ENCODE measurements around the gene MPV17L2.
"Not testable (repeated sequence)": the region's sequence is repeated elsewhere in the genome, so short reads cannot be mapped to it uniquely, and the experiment has no call there.

The MPV17L2 gene

GRCh38 chr19:18202778-18203407, 9.9 kb downstream of the MPV17L2 start:
- Histone ChIP-seq H3K27ac (ENCODE audit: insufficient read depth, low read depth, low read length, poor library complexity, severe bottlenecking) (no peak overlapping the region), H3K36me3 (ENCODE audit: control insufficient read depth, insufficient read depth, low read length) (no peaks in the 10 kb centered on the region), H3K4me3 (ENCODE audit: insufficient read depth, low read depth, low read length) (peak overlapping the region; percentile 61), H3K4me1 (ENCODE audit: control insufficient read depth, insufficient read depth, low read length) (peaks cover 15% of the 10 kb centered on the region), H3K9me3 (ENCODE audit: control insufficient read depth, low read length) (no peaks in the 10 kb centered on the region), H3K27me3 (ENCODE audit: control insufficient read depth, insufficient read depth, low read length, poor library complexity, severe bottlenecking) (peaks cover 15% of the 10 kb centered on the region)
- WGBS, 2 experiments = 47 to 50% methylated on average over 32 of the region's 32 CpGs

DNA sequence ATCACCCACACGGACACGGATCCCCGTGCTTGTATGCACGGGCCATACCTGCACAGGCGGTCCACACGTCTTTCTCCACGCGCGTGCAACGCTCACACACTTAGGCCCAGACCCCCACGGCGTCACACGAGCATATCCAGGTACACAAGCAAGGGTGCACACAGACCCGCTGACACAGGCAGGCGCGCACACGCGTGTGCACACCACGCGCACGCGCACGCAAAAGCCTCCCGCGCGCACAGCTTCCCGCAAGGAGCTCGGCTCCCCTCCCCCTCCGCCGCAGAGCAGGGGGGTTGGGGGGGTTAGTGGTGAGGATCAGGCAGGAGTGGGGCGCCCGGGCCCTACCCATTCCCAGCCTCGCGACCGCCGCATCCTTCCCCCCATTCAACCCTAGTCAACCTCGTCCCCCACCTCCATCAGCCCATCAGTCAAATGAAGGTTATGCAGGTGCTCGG, 10.4 kb downstream of the MPV17L2 start:
- Histone ChIP-seq H3K27me3 (ENCODE audit: control insufficient read depth, insufficient read depth, low read length, poor library complexity, severe bottlenecking) (peaks cover 15% of the 10 kb centered on the region), H3K27ac (ENCODE audit: insufficient read depth, low read depth, low read length, poor library complexity, severe bottlenecking) (no peak overlapping the region), H3K4me1 (ENCODE audit: control insufficient read depth, insufficient read depth, low read length) (peaks cover 15% of the 10 kb centered on the region), H3K4me3 (ENCODE audit: insufficient read depth, low read depth, low read length) (peak overlapping the region; percentile 61), H3K36me3 (ENCODE audit: control insufficient read depth, insufficient read depth, low read length) (no peaks in the 10 kb centered on the region), H3K9me3 (ENCODE audit: control insufficient read depth, low read length) (no peaks in the 10 kb centered on the region)
- 8 to 10% methylated on average over 37 of the region's 38 CpGs for WGBS, 2 experiments

DNA sequence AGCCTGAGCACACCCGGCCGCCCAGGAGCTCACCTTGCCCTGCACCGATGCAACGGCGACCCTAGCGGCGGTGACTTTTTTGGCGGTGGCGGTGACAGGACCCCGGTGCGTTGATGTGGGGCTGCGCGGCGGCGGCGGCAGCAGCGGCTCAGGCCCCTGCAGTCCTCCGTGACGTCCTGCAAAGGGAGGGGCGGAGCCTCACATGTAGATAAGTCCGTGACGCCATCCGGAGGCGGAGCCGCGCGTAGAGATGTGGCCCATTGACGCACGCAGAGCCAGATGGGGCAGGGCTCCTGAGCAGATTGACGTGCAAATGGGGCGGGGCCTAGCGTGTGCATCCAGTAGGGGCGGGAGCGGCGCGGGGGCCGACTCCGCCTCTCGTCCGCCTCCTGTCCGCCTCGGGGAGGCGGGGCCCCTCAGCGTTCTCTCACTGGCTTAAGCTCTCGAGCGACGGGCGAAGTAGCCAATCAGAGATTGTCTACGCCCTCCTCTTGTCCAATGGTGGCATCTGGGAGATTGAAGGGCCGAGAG, 10.9 kb downstream of the MPV17L2 start, which contains the start of gene RAB3A:
Gene RAB3A (minus strand): TSS at position 180 of the 531 bp plus-strand sequence. CDS start 1,302 bp downstream, outside the sequence.
- Histone ChIP-seq H3K4me3 (ENCODE audit: insufficient read depth, low read depth, low read length) (peak within 1 kb of the TSS; percentile 65), H3K27ac (ENCODE audit: insufficient read depth, low read depth, low read length, poor library complexity, severe bottlenecking) (peak within 1 kb of the TSS; percentile 92), H3K9me3 (ENCODE audit: control insufficient read depth, low read length) (no peaks in the 10 kb centered on the region), H3K4me1 (ENCODE audit: control insufficient read depth, insufficient read depth, low read length) (peaks cover 15% of the 10 kb centered on the region), H3K27me3 (ENCODE audit: control insufficient read depth, insufficient read depth, low read length, poor library complexity, severe bottlenecking) (peaks cover 15% of the 10 kb centered on the region), H3K36me3 (ENCODE audit: control insufficient read depth, insufficient read depth, low read length) (no peaks in the 10 kb centered on the region)
- 0% methylated on average over 50 of the region's 50 CpGs for WGBS, 2 experiments

- H3K4me1 ChIP-seq (ENCODE audit: control insufficient read depth, insufficient read depth, low read length) = peaks cover 15% of the 10 kb centered on the region
- H3K4me3 ChIP-seq (ENCODE audit: insufficient read depth, low read depth, low read length) = peak overlapping the region; percentile 65
- peak overlapping the region; percentile 92 for H3K27ac ChIP-seq (ENCODE audit: insufficient read depth, low read depth, low read length, poor library complexity, severe bottlenecking)
- 0% methylated on average over 20 to 22 of the region's 22 CpGs for WGBS, 2 experiments
- H3K27me3 ChIP-seq (ENCODE audit: control insufficient read depth, insufficient read depth, low read length, poor library complexity, severe bottlenecking) = peaks cover 15% of the 10 kb centered on the region
- no peaks in the 10 kb centered on the region for H3K9me3 ChIP-seq (ENCODE audit: control insufficient read depth, low read length)
- no peaks in the 10 kb centered on the region for H3K36me3 ChIP-seq (ENCODE audit: control insufficient read depth, insufficient read depth, low read length)
Observed at GRCh38 chr19:18204394-18205199, 11.6 kb downstream of the MPV17L2 start.

DNA sequence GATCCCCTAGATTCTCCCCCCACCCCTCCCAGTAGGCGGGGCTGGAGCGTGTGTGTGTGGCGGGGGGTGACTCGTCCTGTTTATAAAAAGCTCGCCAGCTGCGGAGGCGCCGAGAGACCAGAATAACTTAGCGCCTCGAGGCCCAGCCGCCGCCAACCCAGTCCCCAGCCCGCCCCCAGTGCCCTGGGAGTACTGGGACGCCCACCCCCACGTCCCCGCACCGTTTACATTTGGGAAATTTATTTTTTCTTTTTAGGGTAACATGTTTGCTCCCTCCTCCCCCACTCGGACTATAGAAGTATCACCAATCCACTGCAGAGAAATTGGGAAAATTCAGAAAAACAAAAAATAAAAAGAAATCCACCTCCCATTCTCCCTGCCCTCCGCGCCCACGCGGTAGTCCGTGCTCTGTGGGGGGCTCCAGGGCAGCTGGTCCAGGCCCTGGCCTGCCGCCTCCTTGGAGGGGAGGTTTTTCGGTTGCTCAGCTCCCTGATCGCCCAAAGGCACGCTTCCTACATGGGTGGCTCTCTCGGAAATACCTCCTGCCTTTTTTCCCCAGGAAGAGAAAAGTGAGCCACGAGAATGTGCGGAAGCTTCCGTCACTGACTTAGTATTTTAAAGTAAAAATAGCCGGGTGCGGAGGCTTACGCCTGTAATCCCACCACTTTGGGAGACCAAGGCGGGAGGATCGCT, 12.3 kb downstream of the MPV17L2 start:
- WGBS, 2 experiments = 13 to 15% methylated on average over 36 of the region's 36 CpGs
- no peaks in the 10 kb centered on the region for H3K36me3 ChIP-seq (ENCODE audit: control insufficient read depth, insufficient read depth, low read length)
- peak overlapping the region; percentile 92 for H3K27ac ChIP-seq (ENCODE audit: insufficient read depth, low read depth, low read length, poor library complexity, severe bottlenecking)
- H3K27me3 ChIP-seq (ENCODE audit: control insufficient read depth, insufficient read depth, low read length, poor library complexity, severe bottlenecking) = peaks cover 15% of the 10 kb centered on the region
- peaks cover 15% of the 10 kb centered on the region for H3K4me1 ChIP-seq (ENCODE audit: control insufficient read depth, insufficient read depth, low read length)
- H3K4me3 ChIP-seq (ENCODE audit: insufficient read depth, low read depth, low read length) = peak overlapping the region; percentile 65
- H3K9me3 ChIP-seq (ENCODE audit: control insufficient read depth, low read length) = no peaks in the 10 kb centered on the region

GRCh38 chr19:18206018-18206417, 13.0 kb downstream of the MPV17L2 start:
- Histone ChIP-seq H3K27me3 (ENCODE audit: control insufficient read depth, insufficient read depth, low read length, poor library complexity, severe bottlenecking) (peaks cover 15% of the 10 kb centered on the region), H3K9me3 (ENCODE audit: control insufficient read depth, low read length) (no peaks in the 10 kb centered on the region), H3K36me3 (ENCODE audit: control insufficient read depth, insufficient read depth, low read length) (no peaks in the 10 kb centered on the region), H3K4me3 (ENCODE audit: insufficient read depth, low read depth, low read length) (peak overlapping the region; percentile 65), H3K4me1 (ENCODE audit: control insufficient read depth, insufficient read depth, low read length) (peaks cover 15% of the 10 kb centered on the region), H3K27ac (ENCODE audit: insufficient read depth, low read depth, low read length, poor library complexity, severe bottlenecking) (no peak overlapping the region)
- 81 to 85% methylated on average over 10 to 12 of the region's 12 CpGs for WGBS, 2 experiments

GRCh38 chr19:18208098-18208951, 15.3 kb downstream of the MPV17L2 start:
- Histone ChIP-seq H3K27me3 (ENCODE audit: control insufficient read depth, insufficient read depth, low read length, poor library complexity, severe bottlenecking) (peaks cover 4% of the 10 kb centered on the region), H3K27ac (ENCODE audit: insufficient read depth, low read depth, low read length, poor library complexity, severe bottlenecking) (no peak overlapping the region), H3K4me3 (ENCODE audit: insufficient read depth, low read depth, low read length) (no peak overlapping the region), H3K4me1 (ENCODE audit: control insufficient read depth, insufficient read depth, low read length) (peaks cover 9% of the 10 kb centered on the region), H3K36me3 (ENCODE audit: control insufficient read depth, insufficient read depth, low read length) (no peaks in the 10 kb centered on the region), H3K9me3 (ENCODE audit: control insufficient read depth, low read length) (no peaks in the 10 kb centered on the region)
- 47% methylated on average over 30 to 32 of the region's 32 CpGs for WGBS, 2 experiments

DNA sequence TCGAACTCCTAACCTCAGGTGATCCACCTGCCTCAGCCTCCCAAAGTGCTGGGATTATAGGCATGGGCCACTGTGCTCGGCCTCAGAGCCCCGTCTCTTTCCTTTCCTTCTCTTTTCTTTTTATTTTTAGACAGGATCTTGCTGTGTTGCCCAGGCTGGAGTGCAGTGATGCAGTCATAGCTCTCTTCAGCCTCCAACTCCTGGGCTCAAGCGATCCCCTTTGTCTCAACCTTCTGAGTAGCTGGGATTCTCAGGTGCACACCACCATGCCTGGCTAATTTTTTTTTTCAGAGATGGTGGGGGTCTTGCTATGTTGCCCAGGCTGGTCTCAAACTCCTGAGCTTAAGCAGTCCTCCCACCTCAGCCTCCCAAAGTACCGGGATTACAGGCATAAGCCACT, 16.9 kb downstream of the MPV17L2 start:
- H3K27ac ChIP-seq (ENCODE audit: insufficient read depth, low read depth, low read length, poor library complexity, severe bottlenecking); H3K36me3 ChIP-seq (ENCODE audit: control insufficient read depth, insufficient read depth, low read length); H3K27me3 ChIP-seq (ENCODE audit: control insufficient read depth, insufficient read depth, low read length, poor library complexity, severe bottlenecking); H3K4me3 ChIP-seq (ENCODE audit: insufficient read depth, low read depth, low read length); H3K4me1 ChIP-seq (ENCODE audit: control insufficient read depth, insufficient read depth, low read length); H3K9me3 ChIP-seq (ENCODE audit: control insufficient read depth, low read length): not testable (repeated sequence)
- 84 to 90% methylated on average over 5 of the region's 5 CpGs for WGBS, 2 experiments

DNA sequence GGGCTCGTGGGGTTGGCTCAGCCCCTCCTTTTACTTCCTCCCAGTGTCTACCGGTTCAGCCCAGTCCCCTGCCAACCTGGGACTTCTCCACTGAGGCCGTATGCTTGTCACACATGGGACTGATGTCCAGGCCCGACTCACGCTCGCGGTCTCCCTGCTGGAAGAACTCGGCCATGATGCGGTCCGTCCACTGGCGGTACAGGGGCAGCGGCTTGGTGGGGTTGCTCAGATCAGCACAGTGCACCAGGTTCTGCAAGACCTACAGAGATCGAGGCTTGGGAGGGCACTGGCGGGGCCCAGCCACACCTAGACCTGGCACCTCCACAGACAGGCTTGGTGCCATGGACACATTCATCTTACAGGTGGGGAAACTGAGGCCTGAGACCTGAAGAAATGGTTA, 18.7 kb downstream of the MPV17L2 start:
- WGBS, 2 experiments = 94% methylated on average over 14 of the region's 14 CpGs
- H3K36me3 ChIP-seq (ENCODE audit: control insufficient read depth, insufficient read depth, low read length) = no peaks in the 10 kb centered on the region

More for the DNA sequence above, 18.7 kb downstream of the MPV17L2 start:
- Histone ChIP-seq H3K27me3 (ENCODE audit: control insufficient read depth, insufficient read depth, low read length, poor library complexity, severe bottlenecking) (no peaks in the 10 kb centered on the region), H3K27ac (ENCODE audit: insufficient read depth, low read depth, low read length, poor library complexity, severe bottlenecking) (no peak overlapping the region), H3K4me1 (ENCODE audit: control insufficient read depth, insufficient read depth, low read length) (no peaks in the 10 kb centered on the region), H3K4me3 (ENCODE audit: insufficient read depth, low read depth, low read length) (no peak overlapping the region), H3K9me3 (ENCODE audit: control insufficient read depth, low read length) (no peaks in the 10 kb centered on the region)
